DMS 273 (cell line): ENCODE measurements around the gene ABHD17A.
A peak's percentile ranks its signal among the peaks of the same experiment; 100 is the strongest.

Experiments
- DNase-seq: peaks from one replicate; lab custom pipeline; 2025; ENCODE audit not compliant: unreplicated experiment; lab: John Stamatoyannopoulos, UW

ABHD17A gene

GRCh38 chr19:1853295-1854038 lies 31.8 kb downstream of the ABHD17A start:
- DNase-seq = peak; percentile 93

- no peak for DNase-seq
Observed at GRCh38 chr19:1852581-1853128, 32.6 kb downstream of the ABHD17A start.

GRCh38 chr19:1851654-1852580 lies 33.4 kb downstream of the ABHD17A start:
- DNase-seq = no peak

- no peak for DNase-seq
Observed at GRCh38 chr19:1850809-1851653, 34.3 kb downstream of the ABHD17A start.

- no peak for DNase-seq
Observed at GRCh38 chr19:1849886-1850398, 35.4 kb downstream of the ABHD17A start.

GRCh38 chr19:1849132-1849474 lies 36.2 kb downstream of the ABHD17A start:
- DNase-seq = no peak

GRCh38 chr19:1848399-1849131 lies 36.7 kb downstream of the ABHD17A start, which contains the start of gene REXO1:
TSS of gene REXO1 (minus strand) at chr19:1848483. CDS start at chr19:1848358, 125 bp downstream.
- peak; percentile 98 for DNase-seq

GRCh38 chr19:1847684-1848398 lies 37.5 kb downstream of the ABHD17A start:
- DNase-seq = peak; percentile 73

- peak; percentile 65 for DNase-seq
Observed at GRCh38 chr19:1847348-1847683, 38.0 kb downstream of the ABHD17A start.

- DNase-seq = no peak
Observed at GRCh38 chr19:1846517-1847204, 38.6 kb downstream of the ABHD17A start.

- DNase-seq = no peak
Observed at GRCh38 chr19:1845642-1846041, 39.7 kb downstream of the ABHD17A start.

- DNase-seq = no peak
Observed at GRCh38 chr19:1845125-1845515, 40.2 kb downstream of the ABHD17A start.

- DNase-seq = no peak
Observed at GRCh38 chr19:1844513-1845124, 40.7 kb downstream of the ABHD17A start.

- peak; percentile 43 for DNase-seq
Observed at GRCh38 chr19:1843646-1844394, 41.5 kb downstream of the ABHD17A start.

GRCh38 chr19:1843116-1843515 lies 42.2 kb downstream of the ABHD17A start:
- no peak for DNase-seq

GRCh38 chr19:1841209-1841924 lies 43.9 kb downstream of the ABHD17A start:
- no peak for DNase-seq

GRCh38 chr19:1840541-1841115 lies 44.7 kb downstream of the ABHD17A start:
- no peak for DNase-seq
